Measurements from ENCODE around the gene ZBED4. TPM values are rescaled to one million over a fixed set of nuclear protein-coding genes. Genes with fewer than 3 reads are reported as not detected.

The ZBED4 gene
- total RNA-seq, 1 donor, result 13.4 TPM

DNA sequence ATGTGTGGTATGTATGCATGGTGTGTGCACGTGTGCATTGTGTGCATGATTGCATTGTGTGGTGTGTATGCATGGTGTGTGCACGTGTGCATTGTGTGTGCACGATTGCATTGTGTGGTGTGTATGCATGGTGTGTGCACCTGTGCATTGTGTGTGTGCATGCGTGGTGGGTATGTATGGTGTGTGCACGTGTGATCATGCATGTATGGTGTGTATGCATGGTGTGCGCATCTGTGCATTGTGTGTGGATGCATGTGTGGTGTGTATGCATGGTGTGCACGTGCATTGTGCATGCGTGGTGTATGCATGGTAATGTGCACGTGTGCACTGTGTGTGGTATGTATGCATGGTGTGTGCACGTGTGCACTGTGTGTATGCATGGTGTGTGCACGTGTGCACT lies 47.8 kb downstream of the ZBED4 start:
- H3K4me3 ChIP-seq (ENCODE audit: low read depth, low read length), result no peak overlapping the region
- TF ChIP-seq, protein P1, sequence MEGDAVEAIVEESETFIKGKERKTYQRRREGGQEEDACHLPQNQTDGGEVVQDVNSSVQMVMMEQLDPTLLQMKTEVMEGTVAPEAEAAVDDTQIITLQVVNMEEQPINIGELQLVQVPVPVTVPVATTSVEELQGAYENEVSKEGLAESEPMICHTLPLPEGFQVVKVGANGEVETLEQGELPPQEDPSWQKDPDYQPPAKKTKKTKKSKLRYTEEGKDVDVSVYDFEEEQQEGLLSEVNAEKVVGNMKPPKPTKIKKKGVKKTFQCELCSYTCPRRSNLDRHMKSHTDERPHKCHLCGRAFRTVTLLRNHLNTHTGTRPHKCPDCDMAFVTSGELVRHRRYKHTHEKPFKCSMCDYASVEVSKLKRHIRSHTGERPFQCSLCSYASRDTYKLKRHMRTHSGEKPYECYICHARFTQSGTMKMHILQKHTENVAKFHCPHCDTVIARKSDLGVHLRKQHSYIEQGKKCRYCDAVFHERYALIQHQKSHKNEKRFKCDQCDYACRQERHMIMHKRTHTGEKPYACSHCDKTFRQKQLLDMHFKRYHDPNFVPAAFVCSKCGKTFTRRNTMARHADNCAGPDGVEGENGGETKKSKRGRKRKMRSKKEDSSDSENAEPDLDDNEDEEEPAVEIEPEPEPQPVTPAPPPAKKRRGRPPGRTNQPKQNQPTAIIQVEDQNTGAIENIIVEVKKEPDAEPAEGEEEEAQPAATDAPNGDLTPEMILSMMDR (IDR thresholded peaks at IDR 0.05; ENCODE audit: insufficient read depth, low read depth, low read length), result no peak
- no peak for DNase-seq (ENCODE audit: low read depth)

DNA sequence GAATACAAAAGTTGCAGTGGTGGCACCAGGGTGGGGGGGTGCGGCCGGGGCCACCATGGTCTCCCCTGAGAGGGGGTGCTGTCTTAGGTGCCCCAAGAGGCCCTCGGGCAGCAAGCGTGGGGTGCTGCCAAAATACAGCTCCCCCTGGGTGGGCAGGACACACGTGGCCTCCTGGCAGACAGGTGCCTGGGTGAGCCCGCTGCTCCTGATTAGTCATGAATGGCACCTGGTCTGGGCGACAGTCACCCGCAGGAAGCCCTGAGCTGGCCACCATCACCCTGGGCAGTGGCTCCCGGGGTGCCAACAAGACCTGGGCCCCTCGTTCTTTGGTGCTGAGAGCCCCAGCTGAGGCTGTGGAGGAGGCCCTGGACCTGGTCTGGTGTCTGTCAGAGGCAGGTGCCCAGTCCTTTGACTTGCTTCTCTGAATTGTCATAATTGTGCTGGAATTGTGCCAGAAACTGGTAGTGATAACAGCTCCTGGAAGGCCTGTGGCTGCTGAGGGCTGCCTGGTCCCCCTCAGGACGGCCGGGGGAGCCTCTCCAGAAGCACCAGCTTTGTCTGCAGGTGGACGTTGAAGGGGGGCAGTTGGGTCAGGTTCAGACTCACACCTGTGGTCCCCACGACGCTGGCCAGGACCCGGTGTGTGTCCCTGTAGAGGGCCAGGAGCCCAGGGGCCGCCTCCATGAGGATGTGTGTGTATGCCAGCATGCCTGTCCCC lies 49.8 kb downstream of the ZBED4 start:
- TF ChIP-seq, protein P1 (IDR thresholded peaks at IDR 0.05; ENCODE audit: insufficient read depth, low read depth, low read length), result no peak
- DNase-seq (ENCODE audit: low read depth), result no peak
- no peak overlapping the region for H3K4me3 ChIP-seq (ENCODE audit: low read depth, low read length)

DNA sequence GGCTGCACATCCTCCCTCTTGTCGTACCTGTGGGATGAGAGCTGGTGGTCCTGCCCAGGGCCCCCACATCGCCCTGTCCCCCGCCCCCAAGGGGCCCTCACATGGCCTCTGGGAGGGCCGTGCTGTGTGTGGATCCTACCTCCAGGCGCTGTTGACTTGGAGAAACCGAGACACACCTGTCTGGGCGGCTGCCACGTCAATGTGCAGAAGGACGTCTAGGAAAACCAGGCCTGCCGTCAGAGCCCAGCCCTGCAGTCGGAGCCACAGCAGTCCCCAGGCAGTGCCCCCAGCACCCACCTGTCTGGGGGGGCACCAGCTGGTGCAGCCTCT lies 50.4 kb downstream of the ZBED4 start:
- no peak overlapping the region for H3K4me3 ChIP-seq (ENCODE audit: low read depth, low read length)
- TF ChIP-seq, protein P1 (IDR thresholded peaks at IDR 0.05; ENCODE audit: insufficient read depth, low read depth, low read length), result no peak
- DNase-seq (ENCODE audit: low read depth), result no peak

DNA sequence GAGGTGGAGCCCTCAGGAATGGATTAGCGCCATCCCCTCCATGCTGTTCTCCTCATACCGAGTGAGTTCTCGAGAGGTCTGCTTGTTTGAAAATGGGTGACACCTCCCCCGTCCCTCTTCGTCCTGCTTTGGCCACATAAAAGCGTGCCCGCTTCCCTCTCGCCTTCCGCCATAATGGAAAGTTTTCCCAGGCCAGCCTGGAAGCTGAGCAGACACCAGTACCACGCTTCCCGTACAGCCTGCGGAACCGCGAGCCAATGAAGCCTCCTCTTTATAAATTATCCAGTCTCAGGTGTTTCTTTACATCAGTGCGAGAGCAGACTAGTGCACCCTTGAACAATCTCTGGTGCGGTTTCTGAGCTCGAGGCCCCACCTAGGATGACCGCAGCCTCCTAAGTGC lies 51.8 kb downstream of the ZBED4 start:
- no peak for DNase-seq (ENCODE audit: low read depth)
- TF ChIP-seq, protein P1 (IDR thresholded peaks at IDR 0.05; ENCODE audit: insufficient read depth, low read depth, low read length), result no peak
- no peak overlapping the region for H3K4me3 ChIP-seq (ENCODE audit: low read depth, low read length)

DNA sequence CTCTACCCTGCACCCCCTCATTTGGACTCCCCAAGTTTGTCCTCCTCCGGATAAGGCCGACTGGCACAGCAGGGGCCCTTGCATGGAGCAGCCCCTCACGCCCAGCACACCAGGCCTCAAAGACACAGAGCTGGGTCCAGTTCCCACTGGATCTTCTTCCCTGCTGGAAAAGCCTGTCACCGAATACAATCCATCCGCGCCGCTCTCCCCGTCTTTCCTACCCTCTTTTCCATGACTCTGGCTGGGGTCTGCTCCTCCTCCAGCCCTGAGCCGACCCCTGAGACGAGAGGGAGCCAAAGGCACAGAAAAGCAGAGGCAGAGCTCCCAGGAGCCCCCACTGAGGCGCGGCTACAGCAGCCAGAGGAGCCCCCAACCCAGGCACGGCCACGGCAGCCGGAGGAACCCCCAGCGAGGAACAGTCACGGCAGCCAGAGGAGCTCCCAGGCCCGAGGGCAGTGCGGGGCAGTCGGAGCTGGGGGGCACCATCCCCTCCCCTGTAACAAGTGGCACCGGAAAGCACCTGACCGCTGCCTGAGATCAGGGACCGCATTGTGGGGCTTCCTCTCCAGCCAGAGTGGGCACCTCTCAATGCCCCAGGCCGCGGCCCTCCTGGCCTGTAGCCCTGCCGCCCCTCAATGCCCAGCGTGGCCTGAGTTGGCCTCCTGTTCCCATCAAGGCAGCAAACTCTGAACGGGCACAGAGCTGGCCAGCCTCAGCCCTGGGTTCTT lies 52.6 kb downstream of the ZBED4 start:
- DNase-seq (ENCODE audit: low read depth), result no peak
- H3K4me3 ChIP-seq (ENCODE audit: low read depth, low read length), result no peak overlapping the region
- TF ChIP-seq, protein P1 (IDR thresholded peaks at IDR 0.05; ENCODE audit: insufficient read depth, low read depth, low read length), result no peak

DNA sequence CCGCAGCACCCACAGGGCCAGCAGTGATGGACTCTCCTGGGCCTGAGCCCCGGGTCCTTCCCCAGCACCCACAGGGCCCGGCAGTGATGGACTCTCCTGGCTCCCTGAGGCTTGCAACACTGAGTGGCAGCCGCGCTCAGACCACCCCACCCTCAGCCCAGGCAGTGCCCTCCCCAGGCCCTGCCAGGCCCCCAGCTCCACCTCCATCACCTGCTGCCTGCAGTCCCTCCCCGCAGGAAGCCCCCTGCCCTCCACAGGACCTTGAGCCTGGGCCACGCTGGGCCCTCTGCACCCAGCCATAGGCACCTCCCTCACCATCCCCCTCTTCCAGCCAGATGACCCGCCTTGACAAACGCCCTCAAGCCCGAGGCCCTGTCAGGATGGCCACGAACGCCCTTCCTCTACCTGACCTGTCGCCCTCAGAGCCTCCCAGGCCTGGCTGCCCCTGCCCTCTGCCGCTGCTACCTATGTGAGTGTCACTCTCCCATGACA lies 53.2 kb downstream of the ZBED4 start:
- H3K4me3 ChIP-seq (ENCODE audit: low read depth, low read length), result no peak overlapping the region
- TF ChIP-seq, protein P1 (IDR thresholded peaks at IDR 0.05; ENCODE audit: insufficient read depth, low read depth, low read length), result no peak
- DNase-seq (ENCODE audit: low read depth), result no peak

All from fibroblast of villous mesenchyme (primary cell).